ENCODE measurements around the gene MPHOSPH9.

The MPHOSPH9 gene, protein sequence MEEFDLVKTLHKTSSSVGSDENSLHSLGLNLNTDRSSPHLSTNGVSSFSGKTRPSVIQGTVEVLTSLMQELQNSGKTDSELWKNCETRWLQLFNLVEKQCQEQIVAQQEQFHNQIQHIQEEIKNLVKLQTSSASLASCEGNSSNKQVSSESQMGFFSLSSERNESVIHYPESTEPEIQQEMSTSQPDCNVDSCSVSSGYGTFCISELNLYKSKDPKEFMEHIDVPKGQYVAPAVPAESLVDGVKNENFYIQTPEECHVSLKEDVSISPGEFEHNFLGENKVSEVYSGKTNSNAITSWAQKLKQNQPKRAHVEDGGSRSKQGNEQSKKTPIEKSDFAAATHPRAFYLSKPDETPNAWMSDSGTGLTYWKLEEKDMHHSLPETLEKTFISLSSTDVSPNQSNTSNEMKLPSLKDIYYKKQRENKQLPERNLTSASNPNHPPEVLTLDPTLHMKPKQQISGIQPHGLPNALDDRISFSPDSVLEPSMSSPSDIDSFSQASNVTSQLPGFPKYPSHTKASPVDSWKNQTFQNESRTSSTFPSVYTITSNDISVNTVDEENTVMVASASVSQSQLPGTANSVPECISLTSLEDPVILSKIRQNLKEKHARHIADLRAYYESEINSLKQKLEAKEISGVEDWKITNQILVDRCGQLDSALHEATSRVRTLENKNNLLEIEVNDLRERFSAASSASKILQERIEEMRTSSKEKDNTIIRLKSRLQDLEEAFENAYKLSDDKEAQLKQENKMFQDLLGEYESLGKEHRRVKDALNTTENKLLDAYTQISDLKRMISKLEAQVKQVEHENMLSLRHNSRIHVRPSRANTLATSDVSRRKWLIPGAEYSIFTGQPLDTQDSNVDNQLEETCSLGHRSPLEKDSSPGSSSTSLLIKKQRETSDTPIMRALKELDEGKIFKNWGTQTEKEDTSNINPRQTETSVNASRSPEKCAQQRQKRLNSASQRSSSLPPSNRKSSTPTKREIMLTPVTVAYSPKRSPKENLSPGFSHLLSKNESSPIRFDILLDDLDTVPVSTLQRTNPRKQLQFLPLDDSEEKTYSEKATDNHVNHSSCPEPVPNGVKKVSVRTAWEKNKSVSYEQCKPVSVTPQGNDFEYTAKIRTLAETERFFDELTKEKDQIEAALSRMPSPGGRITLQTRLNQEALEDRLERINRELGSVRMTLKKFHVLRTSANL

DNA sequence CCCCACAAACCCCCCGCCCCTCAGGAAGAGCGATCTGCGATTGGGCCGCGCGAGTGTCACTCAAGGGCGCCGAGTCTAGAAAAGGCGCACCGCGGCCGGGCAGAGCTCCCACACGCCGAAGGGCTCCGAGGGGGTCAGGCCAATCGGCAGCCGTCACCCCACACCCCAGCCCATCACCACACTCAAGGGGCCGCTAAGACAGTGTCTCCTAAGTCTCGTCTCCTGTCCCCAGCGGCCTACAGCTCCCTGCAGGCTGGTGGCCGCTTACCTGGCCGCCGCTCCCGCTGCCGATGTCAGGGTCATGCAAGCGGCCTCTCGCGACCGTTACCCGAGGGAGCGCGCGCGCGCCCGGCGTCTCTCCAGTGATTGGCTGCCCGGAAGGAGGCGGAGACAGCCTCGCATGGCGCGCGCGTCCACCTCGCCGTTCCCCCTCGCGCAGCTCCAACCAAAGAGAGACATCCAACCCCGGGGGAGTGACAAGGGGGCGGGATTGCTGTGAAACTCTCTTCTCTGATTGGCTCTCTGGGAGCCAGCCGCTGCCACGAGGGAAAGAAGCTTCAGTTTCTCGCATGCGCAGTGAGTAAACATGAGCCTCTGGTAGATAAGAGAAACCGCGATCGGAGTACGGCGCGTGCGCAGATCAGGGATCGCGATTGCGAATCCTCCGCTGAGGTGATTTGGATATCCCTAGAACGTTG lies at the start of gene MPHOSPH9, which contains the start of gene MTRFR:
TSS of gene MPHOSPH9 (minus strand) at position 335 of the 698 bp plus-strand sequence. CDS start 2,777 bp downstream, outside the sequence.
TSS of gene MTRFR (plus strand) at position 630 of the 698 bp plus-strand sequence. CDS start 20,239 bp downstream, outside the sequence.
- DNase-seq (ENCODE audit: low spot score), result peak; percentile 100

DNA sequence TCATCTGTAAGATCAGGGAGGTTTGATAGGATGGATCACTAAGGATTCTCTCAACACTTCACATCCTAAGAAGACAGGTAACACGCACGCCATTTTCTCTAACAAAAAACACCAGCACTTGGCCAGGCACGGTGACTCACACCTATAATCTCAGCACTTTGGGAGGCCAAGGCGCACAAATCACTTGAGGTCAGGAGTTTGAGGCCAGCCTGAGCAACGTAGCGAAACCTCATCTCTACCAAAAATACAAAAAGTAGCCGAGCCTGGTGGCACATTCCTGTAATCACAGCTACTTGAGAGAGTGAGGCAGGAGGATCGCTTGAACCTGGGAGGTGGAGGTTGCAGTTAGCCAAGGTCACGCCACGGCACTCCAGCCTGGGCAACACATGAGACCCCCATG lies 49.2 kb upstream of the MPHOSPH9 start:
- no peak for DNase-seq (ENCODE audit: low spot score)

DNA sequence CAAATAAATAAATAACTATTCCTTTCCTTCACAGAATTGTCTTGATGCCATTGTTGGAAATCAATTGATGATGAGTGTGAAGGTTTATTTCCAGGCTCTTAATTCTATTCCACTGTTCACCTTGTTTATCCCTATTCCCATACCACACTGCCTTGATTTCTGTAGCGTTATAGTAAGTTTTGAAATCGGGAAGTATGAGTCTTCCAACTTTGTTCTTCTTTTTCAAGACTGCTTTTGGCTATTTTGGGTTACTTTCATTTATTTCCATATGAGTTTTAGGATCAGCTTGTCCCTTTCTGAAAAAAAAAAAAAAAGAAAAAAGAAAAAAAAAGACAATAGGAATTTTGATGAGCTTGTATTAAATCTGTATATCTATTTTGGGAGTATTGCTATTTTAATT lies 48.0 kb upstream of the MPHOSPH9 start:
- DNase-seq (ENCODE audit: low spot score), result no peak

- no peak for DNase-seq (ENCODE audit: low spot score)
Measured at GRCh38 chr12:123278101-123278627, 45.2 kb upstream of the MPHOSPH9 start.

DNA sequence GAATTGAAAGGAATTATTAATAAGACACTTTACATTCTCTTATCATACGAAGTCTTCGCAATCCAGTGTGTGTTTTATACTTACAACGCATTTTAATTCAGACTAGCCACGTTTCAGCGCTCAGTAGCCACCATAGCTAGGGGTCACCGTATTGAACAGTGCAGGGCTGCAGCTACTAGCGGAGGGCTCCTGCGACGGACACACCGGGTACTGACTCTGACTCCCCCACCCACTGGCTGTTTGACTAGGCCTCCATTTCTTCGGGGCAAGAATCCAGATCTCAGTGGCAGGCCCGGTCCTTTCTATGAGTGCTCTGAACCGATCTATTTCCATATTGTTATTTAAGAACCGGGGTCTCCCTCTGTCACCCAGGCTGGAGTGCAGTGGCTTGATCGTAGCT lies 40.2 kb upstream of the MPHOSPH9 start:
- DNase-seq (ENCODE audit: low spot score), result no peak

DNA sequence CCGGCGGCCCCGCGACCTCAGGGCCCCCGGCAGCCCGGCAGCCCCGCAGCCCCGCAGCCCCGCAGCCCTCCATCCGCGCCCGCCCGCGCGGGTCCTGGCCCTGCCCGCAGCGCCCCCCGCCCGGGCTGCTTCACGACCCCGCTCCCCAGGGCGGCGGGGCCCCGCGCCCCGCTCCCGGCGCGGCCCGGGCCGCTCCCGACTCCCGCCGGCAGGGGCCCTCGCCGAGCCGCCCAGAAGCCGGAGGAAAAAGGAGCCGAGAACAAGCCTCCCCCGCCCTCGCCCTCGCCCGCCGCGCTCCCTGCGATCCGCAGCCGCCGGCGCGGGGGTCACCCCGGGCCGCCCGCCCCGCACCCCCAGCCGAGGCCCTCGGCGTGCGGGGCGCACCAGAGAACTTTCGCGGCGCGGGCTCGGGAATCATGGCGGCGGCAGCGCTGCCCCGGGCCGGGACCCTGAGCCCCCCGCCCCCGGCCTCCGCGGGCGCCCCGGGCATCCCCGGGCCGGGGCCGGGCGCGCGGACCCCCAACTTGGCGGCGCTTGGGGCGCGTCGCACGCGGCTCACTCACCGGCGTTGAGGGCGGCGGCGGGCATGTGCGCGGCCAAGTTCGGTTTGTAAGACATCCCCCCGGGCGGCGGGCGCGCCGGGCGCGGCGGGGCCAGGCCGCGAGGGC lies 38.2 kb upstream of the MPHOSPH9 start:
- peak; percentile 70 for DNase-seq (ENCODE audit: low spot score)

- no peak for DNase-seq (ENCODE audit: low spot score)
Measured at GRCh38 chr12:123270214-123271000, 37.5 kb upstream of the MPHOSPH9 start.

DNA sequence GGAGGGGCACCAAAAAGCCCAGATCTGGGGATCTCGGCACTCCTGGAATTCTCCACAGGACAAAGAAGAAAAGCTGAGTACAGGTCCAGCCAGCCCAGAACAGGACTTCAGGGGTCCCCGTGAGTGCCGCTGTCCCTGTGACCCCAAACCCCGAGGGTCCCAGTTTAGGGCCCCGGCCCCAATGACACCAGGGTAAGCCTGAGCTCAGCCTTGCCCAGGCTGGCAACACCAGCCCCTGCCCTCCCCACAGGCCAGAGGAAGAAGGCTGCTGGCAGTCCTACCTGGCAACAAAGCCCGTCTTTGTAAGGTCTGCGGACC lies 36.9 kb upstream of the MPHOSPH9 start:
- DNase-seq (ENCODE audit: low spot score), result no peak

DNA sequence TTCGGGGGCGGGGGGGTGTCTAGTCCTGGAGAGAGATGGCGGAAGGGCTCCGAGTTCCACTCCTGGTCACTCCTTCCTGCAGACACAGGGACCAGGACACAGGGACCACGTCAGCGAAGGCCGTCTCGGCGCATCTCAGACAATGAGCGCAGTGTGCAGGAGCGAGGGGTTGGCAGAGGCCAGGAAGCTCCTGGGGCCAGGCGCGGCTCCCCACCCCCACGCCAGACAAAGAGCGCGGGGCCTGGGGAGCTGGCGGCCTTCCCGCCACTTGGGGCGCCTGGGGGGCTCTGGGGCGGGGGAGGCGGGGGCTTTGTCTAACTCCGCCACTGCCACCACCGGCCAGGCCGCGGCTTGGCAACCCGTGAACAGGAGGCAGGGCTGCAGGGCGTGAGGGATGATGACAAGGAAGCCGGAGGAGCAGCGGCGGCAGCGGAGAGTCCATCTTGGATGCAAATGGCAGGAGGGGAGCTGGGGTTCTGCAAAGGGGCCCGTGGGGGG lies 36.5 kb upstream of the MPHOSPH9 start:
- DNase-seq (ENCODE audit: low spot score), result no peak

- no peak for DNase-seq (ENCODE audit: low spot score)
Measured at GRCh38 chr12:123268850-123269249, 35.9 kb upstream of the MPHOSPH9 start.

DNA sequence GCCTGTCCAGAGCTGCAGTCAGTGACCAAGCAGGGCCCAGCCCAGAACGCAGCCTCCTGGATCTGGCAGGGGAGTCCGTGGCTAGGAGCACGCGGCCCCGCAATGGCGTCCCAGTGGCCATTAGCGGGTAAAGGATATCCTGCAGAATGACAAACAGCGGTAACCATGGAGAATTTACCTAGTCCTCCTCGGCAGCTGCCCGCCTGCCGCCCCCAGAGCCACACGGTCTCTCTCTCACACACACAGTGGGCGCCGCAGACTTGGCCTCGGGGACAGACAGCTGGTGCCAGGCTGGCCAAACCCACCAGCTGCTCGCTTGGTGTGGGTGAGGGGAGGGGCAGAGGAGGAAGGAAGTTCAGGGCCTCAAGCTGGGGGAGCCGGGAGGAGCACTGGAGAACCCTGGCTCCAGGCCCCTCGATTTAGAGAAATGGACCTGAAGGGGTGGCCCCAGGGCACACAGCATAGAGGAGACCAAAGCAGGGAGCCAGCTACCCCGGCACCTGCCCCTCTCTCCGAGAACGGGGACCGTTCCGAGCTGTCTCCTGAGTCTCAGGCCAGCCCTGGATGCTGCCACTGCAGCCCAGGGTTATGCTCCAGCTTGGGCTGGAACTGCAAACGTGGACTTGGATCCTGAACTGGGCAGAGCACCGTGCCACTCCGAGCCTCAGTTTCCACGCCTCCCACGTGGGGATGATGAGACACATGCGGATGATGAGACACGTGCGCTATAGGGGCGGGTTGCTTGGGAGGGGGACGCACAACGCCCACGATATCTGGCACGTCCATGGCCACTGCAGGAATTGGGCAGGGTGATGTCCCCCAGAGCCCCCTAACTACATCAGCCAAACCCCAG lies 35.3 kb upstream of the MPHOSPH9 start:
- DNase-seq (ENCODE audit: low spot score), result no peak

GRCh38 chr12:123267335-123267920 lies 34.5 kb upstream of the MPHOSPH9 start:
- DNase-seq (ENCODE audit: low spot score), result no peak

GRCh38 chr12:123266679-123267277 lies 33.8 kb upstream of the MPHOSPH9 start:
- no peak for DNase-seq (ENCODE audit: low spot score)

DNA sequence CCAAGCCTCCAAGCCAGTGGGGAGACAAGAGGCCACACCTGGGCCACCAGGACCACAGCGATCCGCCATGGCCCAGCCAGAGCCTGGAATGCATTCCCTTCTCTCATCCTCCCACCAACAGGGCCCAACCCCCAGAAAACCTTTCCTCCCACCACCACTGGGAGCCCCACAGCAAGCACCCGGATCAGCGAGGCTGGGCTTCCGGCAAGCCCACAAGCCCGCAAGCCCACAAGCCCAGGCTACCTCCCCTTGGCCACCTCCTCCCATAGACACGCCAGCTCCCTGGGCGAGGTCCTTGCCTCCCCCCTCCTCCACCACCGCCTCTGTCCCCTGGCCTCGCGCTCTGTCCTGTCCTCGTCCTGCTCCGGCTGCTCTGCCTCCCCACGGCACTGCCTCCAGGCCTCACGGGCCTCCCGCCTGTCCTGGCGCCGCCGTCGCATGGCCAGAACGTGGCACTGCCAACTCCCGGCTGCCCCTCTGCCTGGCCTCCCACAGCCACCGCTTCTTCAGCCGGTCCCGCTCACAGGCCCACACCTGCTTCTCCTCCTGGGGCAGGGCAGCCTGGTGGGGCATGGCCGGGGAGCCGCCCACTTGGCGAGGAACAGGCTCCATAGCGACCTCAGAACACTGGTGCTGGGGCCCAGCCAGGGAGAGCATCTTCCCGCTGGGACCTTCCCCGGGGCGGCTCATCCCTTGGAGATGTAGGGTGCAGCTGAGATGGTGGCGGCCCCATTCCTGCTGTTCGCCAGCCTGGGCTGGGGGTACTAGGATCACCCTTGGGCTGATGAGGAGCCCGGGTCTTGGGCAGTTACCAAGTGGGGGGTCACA lies 33.1 kb upstream of the MPHOSPH9 start:
- no peak for DNase-seq (ENCODE audit: low spot score)

GRCh38 chr12:123264642-123265041 lies 31.7 kb upstream of the MPHOSPH9 start:
- DNase-seq (ENCODE audit: low spot score), result no peak

- DNase-seq (ENCODE audit: low spot score), result no peak
Measured at GRCh38 chr12:123263196-123263817, 30.4 kb upstream of the MPHOSPH9 start.

- DNase-seq (ENCODE audit: low spot score), result no peak
Measured at GRCh38 chr12:123261196-123261595, 28.3 kb upstream of the MPHOSPH9 start.
